Muscle layer of duodenum (tissue), 2 donors: ENCODE data around the gene SMIM38.

Experiments used
- H3K27ac ChIP-seq: one replicate; pipeline ENCODE4 v1.7.0; 2013; ENCODE audit warnings: mild to moderate bottlenecking, low read length
- H3K27me3 ChIP-seq: one replicate; pipeline ENCODE4 v1.7.0; 2013; ENCODE audit warnings: low read depth, mild to moderate bottlenecking, control low read depth, low read length
- H3K36me3 ChIP-seq, 2 donors: one replicate each; pipeline ENCODE4 v1.7.0; 2013; ENCODE audit warnings: low read length in 2 of 2, control low read depth in 1 of 2, mild to moderate bottlenecking in 1 of 2; ENCODE audit not compliant: insufficient read depth in 2 of 2, control insufficient read depth in 1 of 2
- H3K4me1 ChIP-seq, 2 donors: one replicate each; pipeline ENCODE4 v1.7.0; 2013; ENCODE audit warnings: low read length in 2 of 2, mild to moderate bottlenecking in 2 of 2, control low read depth in 1 of 2, moderate library complexity in 1 of 2; ENCODE audit not compliant: insufficient read depth in 2 of 2, control insufficient read depth in 1 of 2
- H3K4me3 ChIP-seq, 2 donors: one replicate each; pipeline ENCODE4 v1.7.0; 2013; ENCODE audit warnings: low read length in 2 of 2, low read depth in 1 of 2, mild to moderate bottlenecking in 1 of 2
- H3K9me3 ChIP-seq, 2 donors: one replicate each; pipeline ENCODE4 v1.7.0; 2013; ENCODE audit warnings: low read length in 2 of 2, control low read depth in 1 of 2, mild to moderate bottlenecking in 1 of 2; ENCODE audit not compliant: control insufficient read depth in 1 of 2
- donor health status: healthy.

The SMIM38 gene

GRCh38 chr11:69192301-69192721 lies 36.6 kb downstream of the SMIM38 start:
- H3K4me1 ChIP-seq: no peaks in the 10 kb centered on the region
- no peaks in the 10 kb centered on the region for H3K36me3 ChIP-seq
- peaks cover 0 to 11% of the 10 kb centered on the region in 2 donors for H3K9me3 ChIP-seq
- H3K4me3 ChIP-seq: no peak overlapping the region
- H3K27me3 ChIP-seq: no peaks in the 10 kb centered on the region
- no peak overlapping the region for H3K27ac ChIP-seq

- Histone ChIP-seq H3K4me1 (no peaks in the 10 kb centered on the region), H3K4me3 (no peak overlapping the region), H3K27me3 (no peaks in the 10 kb centered on the region), H3K27ac (no peak overlapping the region), H3K9me3 (peaks cover 0 to 4% of the 10 kb centered on the region in 2 donors), H3K36me3 (no peaks in the 10 kb centered on the region)
These were observed 37.4 kb downstream of the SMIM38 start for GRCh38 chr11:69193151-69193550.

GRCh38 chr11:69193629-69194028 lies 37.9 kb downstream of the SMIM38 start:
- H3K4me1 ChIP-seq: no peaks in the 10 kb centered on the region
- H3K36me3 ChIP-seq: no peaks in the 10 kb centered on the region
- no peaks in the 10 kb centered on the region for H3K9me3 ChIP-seq
- H3K27ac ChIP-seq: no peak overlapping the region
- no peaks in the 10 kb centered on the region for H3K27me3 ChIP-seq
- H3K4me3 ChIP-seq: no peak overlapping the region

GRCh38 chr11:69194396-69194795 lies 38.7 kb downstream of the SMIM38 start:
- Histone ChIP-seq H3K27me3 (no peaks in the 10 kb centered on the region), H3K36me3 (no peaks in the 10 kb centered on the region), H3K4me3 (no peak overlapping the region), H3K4me1 (no peaks in the 10 kb centered on the region), H3K9me3 (no peaks in the 10 kb centered on the region), H3K27ac (no peak overlapping the region)

GRCh38 chr11:69194956-69195355 lies 39.2 kb downstream of the SMIM38 start:
- Histone ChIP-seq H3K36me3 (no peaks in the 10 kb centered on the region), H3K27me3 (no peaks in the 10 kb centered on the region), H3K4me3 (no peak overlapping the region), H3K27ac (no peak overlapping the region), H3K9me3 (no peaks in the 10 kb centered on the region), H3K4me1 (no peaks in the 10 kb centered on the region)

- Histone ChIP-seq H3K4me3 (no peak overlapping the region), H3K4me1 (no peaks in the 10 kb centered on the region), H3K36me3 (no peaks in the 10 kb centered on the region), H3K27ac (no peak overlapping the region), H3K27me3 (no peaks in the 10 kb centered on the region), H3K9me3 (no peaks in the 10 kb centered on the region)
These were observed 40.4 kb downstream of the SMIM38 start for GRCh38 chr11:69195824-69196782.

- Histone ChIP-seq H3K36me3 (no peaks in the 10 kb centered on the region), H3K4me1 (no peaks in the 10 kb centered on the region), H3K27me3 (no peaks in the 10 kb centered on the region), H3K27ac (no peak overlapping the region), H3K4me3 (no peak overlapping the region), H3K9me3 (no peaks in the 10 kb centered on the region)
These were observed 41.0 kb downstream of the SMIM38 start for GRCh38 chr11:69196783-69197169.

GRCh38 chr11:69198891-69199582 lies 43.3 kb downstream of the SMIM38 start:
- Histone ChIP-seq H3K27me3 (no peaks in the 10 kb centered on the region), H3K9me3 (no peaks in the 10 kb centered on the region), H3K36me3 (no peaks in the 10 kb centered on the region), H3K4me1 (no peaks in the 10 kb centered on the region), H3K4me3 (no peak overlapping the region), H3K27ac (no peak overlapping the region)

- Histone ChIP-seq H3K4me1 (no peaks in the 10 kb centered on the region), H3K27me3 (no peaks in the 10 kb centered on the region), H3K4me3 (no peak overlapping the region), H3K36me3 (no peaks in the 10 kb centered on the region), H3K27ac (no peak overlapping the region), H3K9me3 (no peaks in the 10 kb centered on the region)
These were observed 44.0 kb downstream of the SMIM38 start for GRCh38 chr11:69199583-69200315.

GRCh38 chr11:69200331-69201065 lies 44.8 kb downstream of the SMIM38 start:
- H3K9me3 ChIP-seq: no peaks in the 10 kb centered on the region

GRCh38 chr11:69201066-69201365 lies 45.3 kb downstream of the SMIM38 start:
- H3K4me3 ChIP-seq: no peak overlapping the region
- H3K9me3 ChIP-seq: no peaks in the 10 kb centered on the region
- no peaks in the 10 kb centered on the region for H3K4me1 ChIP-seq
- H3K27ac ChIP-seq: no peak overlapping the region
- H3K27me3 ChIP-seq: no peaks in the 10 kb centered on the region
- no peaks in the 10 kb centered on the region for H3K36me3 ChIP-seq

More at GRCh38 chr11:69200331-69201065, 44.8 kb downstream of the SMIM38 start:
- Histone ChIP-seq H3K27me3 (no peaks in the 10 kb centered on the region), H3K4me3 (no peak overlapping the region), H3K36me3 (no peaks in the 10 kb centered on the region), H3K4me1 (no peaks in the 10 kb centered on the region), H3K27ac (no peak overlapping the region)
